Mesenchymal stem cell (in vitro differentiated cells and primary cell): Measurements from ENCODE around the gene RILPL1.

Experiments used
- DNase-seq: peaks from one replicate; pipeline ENCODE4 v3.0.0-alpha.2; 2013
- H2AFZ ChIP-seq: one replicate; pipeline ENCODE4 v1.6.1; 2013; ENCODE audit warnings: low read depth, mild to moderate bottlenecking, control low read depth, inconsistent platforms, low read length, moderate library complexity
- H2AK5ac ChIP-seq: 2 replicates; pipeline ENCODE4 v1.6.1; 2013; ENCODE audit warnings: low read length, moderate library complexity, mild to moderate bottlenecking, inconsistent platforms; ENCODE audit not compliant: severe bottlenecking
- H2BK120ac ChIP-seq: one replicate; pipeline ENCODE4 v1.6.1; 2013; ENCODE audit warnings: low read depth, mild to moderate bottlenecking, inconsistent platforms, low read length, moderate library complexity
- H2BK12ac ChIP-seq, 2 experiments: one replicate each; pipeline ENCODE4 v1.6.1; 2013; ENCODE audit warnings: inconsistent platforms in 2 of 2, low read length in 2 of 2, mild to moderate bottlenecking in 2 of 2, moderate library complexity in 2 of 2, control low read depth in 1 of 2
- H2BK15ac ChIP-seq: one replicate; pipeline ENCODE4 v1.6.1; 2013; ENCODE audit warnings: mild to moderate bottlenecking, low read depth, inconsistent platforms; ENCODE audit not compliant: poor library complexity, severe bottlenecking
- H2BK5ac ChIP-seq: 2 replicates; pipeline ENCODE4 v1.6.1; 2013; ENCODE audit warnings: low read depth, mild to moderate bottlenecking, low read length, control low read depth, inconsistent platforms; ENCODE audit not compliant: poor library complexity, severe bottlenecking
- H3K14ac ChIP-seq, 2 experiments: one replicate each; pipeline ENCODE4 v1.6.1; 2013; ENCODE audit warnings: inconsistent platforms in 2 of 2, low read length in 2 of 2, control low read depth in 1 of 2, mild to moderate bottlenecking in 1 of 2, moderate library complexity in 1 of 2
- H3K18ac ChIP-seq, 2 experiments: one replicate each; pipeline ENCODE4 v1.6.1; 2013; ENCODE audit warnings: inconsistent platforms in 2 of 2, low read length in 2 of 2, control low read depth in 1 of 2, low read depth in 1 of 2, mild to moderate bottlenecking in 1 of 2
- H3K23ac ChIP-seq, 2 experiments: one replicate each; pipeline ENCODE4 v1.6.1; 2013; ENCODE audit warnings: inconsistent platforms in 2 of 2, low read length in 2 of 2, mild to moderate bottlenecking in 2 of 2, moderate library complexity in 2 of 2, control low read depth in 1 of 2
- H3K27ac ChIP-seq: 2 replicates; pipeline ENCODE4 v1.5.1; 2013; ENCODE audit warnings: mild to moderate bottlenecking, moderate library complexity, low read length, control low read depth, inconsistent platforms; ENCODE audit not compliant: poor library complexity, severe bottlenecking
- H3K27me3 ChIP-seq, 2 experiments: 2 replicates each; pipeline versions ENCODE4 v1.6.1 to v1.7.0; 2013; ENCODE audit warnings: low read length in 2 of 2, mild to moderate bottlenecking in 2 of 2, moderate library complexity in 2 of 2, control low read depth in 1 of 2, inconsistent platforms in 1 of 2; ENCODE audit not compliant: control insufficient read depth in 1 of 2, insufficient read depth in 1 of 2
- H3K36me3 ChIP-seq, 2 experiments: 2 replicates each; pipeline versions ENCODE4 v1.6.1 to v1.7.0; 2013; ENCODE audit warnings: low read length in 2 of 2, control low read depth in 1 of 2, inconsistent platforms in 1 of 2, low read depth in 1 of 2, mild to moderate bottlenecking in 1 of 2; ENCODE audit not compliant: insufficient read depth in 2 of 2, control insufficient read depth in 1 of 2
- H3K4ac ChIP-seq, 2 experiments: one replicate each; pipeline ENCODE4 v1.6.1; 2013; ENCODE audit warnings: inconsistent platforms in 2 of 2, low read length in 2 of 2, mild to moderate bottlenecking in 2 of 2, moderate library complexity in 2 of 2, control low read depth in 1 of 2, low read depth in 1 of 2
- H3K4me1 ChIP-seq: 2 replicates; pipeline ENCODE4 v1.6.1; 2013; ENCODE audit warnings: low read depth, low read length, control low read depth; ENCODE audit not compliant: control insufficient read depth, insufficient read depth
- H3K4me2 ChIP-seq: 2 replicates; pipeline ENCODE4 v1.6.1; 2013; ENCODE audit warnings: low read length, mild to moderate bottlenecking, inconsistent platforms; ENCODE audit not compliant: poor library complexity, severe bottlenecking
- H3K4me3 ChIP-seq, 2 experiments: 2 replicates each; pipeline versions ENCODE4 v1.5.1 to v1.7.0; 2013; ENCODE audit warnings: low read length in 2 of 2, mild to moderate bottlenecking in 2 of 2, control low read depth in 1 of 2, low read depth in 1 of 2; ENCODE audit not compliant: insufficient read depth in 1 of 2
- H3K79me1 ChIP-seq: replicated peaks from 2 replicates; pipeline ENCODE4 v1.6.1; 2013; ENCODE audit warnings: mild to moderate bottlenecking, control low read depth, low read length, inconsistent platforms; ENCODE audit not compliant: poor library complexity, severe bottlenecking
- H3K9ac ChIP-seq: 2 replicates; pipeline ENCODE4 v1.7.0; 2013; ENCODE audit warnings: mild to moderate bottlenecking, low read length, moderate library complexity
- H3K9me3 ChIP-seq: 2 replicates; pipeline ENCODE4 v1.7.0; 2013; ENCODE audit warnings: mild to moderate bottlenecking, low read length; ENCODE audit not compliant: control insufficient read depth
- H4K8ac ChIP-seq: one replicate; pipeline ENCODE4 v1.6.1; 2013; ENCODE audit warnings: inconsistent platforms, mild to moderate bottlenecking, low read length, moderate library complexity
- H4K91ac ChIP-seq: one replicate; pipeline ENCODE4 v1.6.1; 2013; ENCODE audit warnings: mild to moderate bottlenecking, low read length, inconsistent platforms
- WGBS: methylation state at CpG from one replicate; pipeline ENCODE4 v1.1.7; 2013; ENCODE audit warnings: mixed read lengths; 5-methylcytosine and 5-hydroxymethylcytosine counted together

Gene RILPL1

GRCh38 chr12:123475246-123475703 is 58.2 kb downstream of the RILPL1 start:
- Histone ChIP-seq H2BK12ac (no peak overlapping the region), H3K9me3 (no peaks in the 10 kb centered on the region), H4K8ac (no peak overlapping the region), H3K14ac (no peak overlapping the region), H3K27me3 (no peaks in the 10 kb centered on the region), H3K27ac (no peak overlapping the region), H2AK5ac (peak overlapping the region; percentile 50), H3K4me3 (no peak overlapping the region), H3K18ac (no peak overlapping the region), H2AFZ (no peak overlapping the region), H3K9ac (no peak overlapping the region), H3K4me2 (no peak overlapping the region), H2BK15ac (no peak overlapping the region), H3K36me3 (peaks cover 49 to 68% of the 10 kb centered on the region in 2 experiments), H3K79me1 (peaks cover 20% of the 10 kb centered on the region), H3K4me1 (peaks cover 26% of the 10 kb centered on the region), H3K4ac (no peak overlapping the region), H3K23ac (no peak overlapping the region), H4K91ac (no peak overlapping the region), H2BK5ac (no peak overlapping the region), H2BK120ac (no peak overlapping the region)
- 98% methylated on average over 15 of the region's 15 CpGs for WGBS
- no peak for DNase-seq

GRCh38 chr12:123474485-123475245 is 58.9 kb downstream of the RILPL1 start:
- Histone ChIP-seq H3K36me3 (peaks cover 52 to 68% of the 10 kb centered on the region in 2 experiments), H2BK15ac (no peak overlapping the region), H4K91ac (no peak overlapping the region), H3K14ac (no peak overlapping the region), H3K18ac (no peak overlapping the region), H2BK12ac (no peak overlapping the region), H4K8ac (no peak overlapping the region), H3K27me3 (no peaks in the 10 kb centered on the region), H3K4me1 (peaks cover 26% of the 10 kb centered on the region), H3K9ac (no peak overlapping the region), H2AFZ (no peak overlapping the region), H3K27ac (no peak overlapping the region), H3K79me1 (peaks cover 23% of the 10 kb centered on the region), H3K4ac (no peak overlapping the region), H3K4me3 (no peak overlapping the region), H2AK5ac (no peak overlapping the region), H2BK120ac (no peak overlapping the region), H3K4me2 (no peak overlapping the region), H3K23ac (no peak overlapping the region), H2BK5ac (no peak overlapping the region), H3K9me3 (no peaks in the 10 kb centered on the region)
- WGBS = 94% methylated on average over 13 of the region's 13 CpGs
- no peak for DNase-seq

GRCh38 chr12:123472438-123472849 is 61.1 kb downstream of the RILPL1 start:
- H3K4me3 ChIP-seq = peak overlapping the region in 1 of 2 experiments; percentile 9
- H4K8ac ChIP-seq = no peak overlapping the region
- 94% methylated on average over 12 of the region's 12 CpGs for WGBS
- H2AK5ac ChIP-seq = no peak overlapping the region
- no peak overlapping the region for H3K18ac ChIP-seq
- H2AFZ ChIP-seq = no peak overlapping the region
- no peak overlapping the region for H4K91ac ChIP-seq
- no peak for DNase-seq
- H3K4ac ChIP-seq = no peak overlapping the region
- no peaks in the 10 kb centered on the region for H3K27me3 ChIP-seq
- no peaks in the 10 kb centered on the region for H3K9me3 ChIP-seq
- no peak overlapping the region for H2BK120ac ChIP-seq
- H3K4me2 ChIP-seq = no peak overlapping the region
- no peak overlapping the region for H3K27ac ChIP-seq
- H2BK12ac ChIP-seq = no peak overlapping the region
- H3K9ac ChIP-seq = no peak overlapping the region
- no peak overlapping the region for H2BK5ac ChIP-seq
- no peak overlapping the region for H3K23ac ChIP-seq
- H3K36me3 ChIP-seq = peaks cover 33 to 63% of the 10 kb centered on the region in 2 experiments
- no peak overlapping the region for H2BK15ac ChIP-seq
- peaks cover 26% of the 10 kb centered on the region for H3K79me1 ChIP-seq
- H3K4me1 ChIP-seq = peaks cover 9% of the 10 kb centered on the region
- no peak overlapping the region for H3K14ac ChIP-seq

- Histone ChIP-seq H4K8ac (no peak overlapping the region), H3K27me3 (no peaks in the 10 kb centered on the region), H3K14ac (no peak overlapping the region), H3K23ac (no peak overlapping the region), H3K9me3 (no peaks in the 10 kb centered on the region), H3K18ac (no peak overlapping the region), H4K91ac (no peak overlapping the region), H2AFZ (no peak overlapping the region), H2BK15ac (no peak overlapping the region), H3K4me3 (no peak overlapping the region), H3K27ac (no peak overlapping the region), H2BK12ac (no peak overlapping the region), H3K4me1 (peaks cover 9% of the 10 kb centered on the region), H2AK5ac (no peak overlapping the region), H2BK5ac (no peak overlapping the region), H3K9ac (no peak overlapping the region), H3K79me1 (peaks cover 26% of the 10 kb centered on the region), H3K4ac (no peak overlapping the region), H2BK120ac (no peak overlapping the region), H3K4me2 (no peak overlapping the region), H3K36me3 (peaks cover 27 to 63% of the 10 kb centered on the region in 2 experiments)
- WGBS = 86% methylated on average over 6 of the region's 8 CpGs
- peak; percentile 72 for DNase-seq
Observed at GRCh38 chr12:123471374-123472068, 62.0 kb downstream of the RILPL1 start.
